Activated CD8-positive, alpha-beta memory T cell treated with anti-CD3 and anti-CD28 coated beads, Interleukin-2, amount 50 U/mL, for 4 hours (primary cell): ENCODE measurements around the gene PHLPP2.

Experiments used
- DNase-seq: peaks from one replicate; pipeline ENCODE4 v3.0.0-alpha.2; 2020

The PHLPP2 gene

DNA sequence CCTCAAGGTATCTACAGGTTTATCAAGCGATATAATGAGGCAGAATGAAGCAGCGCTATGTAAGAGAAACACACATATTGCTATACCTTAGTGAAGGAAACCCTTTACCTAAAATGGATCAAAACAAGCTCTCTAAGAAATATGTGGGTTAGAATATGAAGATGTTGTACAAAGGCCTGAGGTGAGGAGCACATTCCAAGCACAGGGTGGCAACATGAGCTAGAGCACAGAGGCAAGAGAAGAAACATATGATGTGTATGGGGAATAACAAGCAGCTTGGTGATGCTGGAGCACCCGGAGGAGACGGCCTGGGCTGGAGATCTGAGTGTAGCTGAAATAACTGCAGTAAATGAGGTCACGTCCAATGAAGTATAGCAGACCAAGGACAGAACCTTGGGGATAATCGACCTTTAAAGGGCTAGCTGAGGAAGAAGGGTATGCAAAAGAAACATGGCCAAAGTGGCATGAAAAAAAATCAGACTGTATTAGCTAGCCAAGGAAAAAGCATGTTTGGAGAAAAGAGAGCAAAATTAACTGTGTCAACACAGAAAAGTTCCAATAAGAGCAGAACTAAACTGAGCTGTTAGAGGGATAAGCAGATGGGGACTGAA lies 54.5 kb downstream of the PHLPP2 start:
- no peak for DNase-seq

DNA sequence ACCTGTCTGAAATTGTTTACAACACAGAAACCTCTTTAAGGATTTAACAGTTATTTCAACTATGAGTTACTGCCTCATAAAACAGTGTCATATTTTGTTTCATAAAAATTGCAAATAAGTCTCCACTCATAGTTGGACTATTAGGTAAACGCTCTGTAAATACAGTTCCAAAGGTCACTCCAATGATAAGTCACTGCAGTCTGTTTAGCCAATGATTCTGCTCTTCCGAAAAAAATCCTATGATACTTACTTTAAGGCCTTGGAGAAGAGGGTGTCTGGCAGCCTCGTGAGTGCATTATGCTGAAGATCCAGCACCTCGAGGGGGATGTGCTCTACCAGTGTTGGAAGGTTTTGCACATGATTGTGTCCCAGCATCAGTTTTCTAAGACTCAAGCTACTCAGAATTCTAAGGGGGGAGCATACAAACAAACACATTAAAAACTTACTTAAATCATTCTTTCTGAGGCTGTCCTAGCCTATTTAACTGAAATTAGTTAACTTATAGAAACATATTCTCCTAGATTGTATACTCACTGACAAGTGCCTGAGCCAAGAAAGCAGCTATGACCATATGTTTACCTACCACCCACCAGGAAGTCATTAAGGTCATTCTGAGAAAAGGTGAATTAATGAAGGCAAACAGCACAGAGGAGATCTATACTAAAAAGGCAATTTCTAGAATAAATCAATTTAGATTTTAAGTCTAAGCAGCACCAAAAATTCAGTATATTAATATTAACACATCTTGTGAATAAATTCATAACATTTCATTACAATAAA lies 57.4 kb downstream of the PHLPP2 start:
- no peak for DNase-seq

DNA sequence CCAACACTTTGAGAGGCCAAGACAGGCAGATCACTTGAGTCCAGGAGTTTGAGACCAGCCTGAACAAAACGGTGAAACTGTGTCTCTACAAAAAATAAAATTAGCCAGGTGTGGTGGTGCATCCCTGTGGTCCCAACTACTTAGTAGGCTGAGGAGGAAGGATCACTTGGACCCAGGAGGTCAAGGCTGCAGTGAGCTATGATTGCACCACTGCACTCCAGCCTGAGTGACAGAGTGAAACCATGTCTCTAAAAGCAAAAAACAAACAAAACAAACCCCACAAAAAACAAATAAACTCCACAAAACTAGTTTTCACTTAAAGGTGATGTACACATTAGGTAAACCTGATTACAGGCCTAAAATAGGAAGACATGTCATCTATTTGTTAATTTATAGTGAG lies 58.2 kb downstream of the PHLPP2 start:
- no peak for DNase-seq

DNA sequence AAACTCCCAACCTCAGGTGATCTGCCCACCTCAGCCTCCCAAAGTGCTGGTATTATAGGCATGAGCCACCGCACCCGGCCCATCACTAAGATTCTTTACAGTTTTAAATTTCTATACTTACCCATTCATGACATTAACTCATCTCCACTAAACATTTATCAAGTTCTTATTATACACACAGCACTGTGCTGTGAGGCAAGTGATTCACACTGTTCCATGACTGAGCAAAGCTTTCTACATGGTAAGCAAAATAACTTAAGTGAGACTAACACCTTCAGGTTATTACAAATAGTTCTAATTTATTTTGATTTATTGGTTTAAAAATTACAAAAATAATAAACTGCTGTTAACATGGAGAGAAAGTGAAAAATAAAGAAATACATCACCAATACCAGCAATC lies 65.0 kb downstream of the PHLPP2 start:
- DNase-seq: no peak

DNA sequence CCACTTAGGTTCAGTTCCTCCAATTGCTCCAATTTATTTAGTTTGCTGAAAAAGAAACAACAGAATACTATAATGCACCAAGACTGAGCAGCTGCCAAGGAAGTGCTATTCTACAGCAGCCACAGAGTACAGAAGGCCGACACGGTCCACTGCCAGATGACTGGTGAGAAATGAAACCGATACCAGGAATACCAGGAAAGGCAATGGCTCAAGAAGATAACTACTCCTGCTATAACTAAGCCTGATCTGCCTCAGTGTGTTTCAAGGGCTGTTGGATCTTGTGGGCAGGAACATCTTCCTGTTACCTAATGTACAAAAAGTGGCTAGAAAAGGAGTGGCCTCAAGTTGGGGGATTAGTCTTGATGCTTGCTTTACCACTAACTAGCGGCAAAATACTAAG lies 65.7 kb downstream of the PHLPP2 start:
- no peak for DNase-seq

DNA sequence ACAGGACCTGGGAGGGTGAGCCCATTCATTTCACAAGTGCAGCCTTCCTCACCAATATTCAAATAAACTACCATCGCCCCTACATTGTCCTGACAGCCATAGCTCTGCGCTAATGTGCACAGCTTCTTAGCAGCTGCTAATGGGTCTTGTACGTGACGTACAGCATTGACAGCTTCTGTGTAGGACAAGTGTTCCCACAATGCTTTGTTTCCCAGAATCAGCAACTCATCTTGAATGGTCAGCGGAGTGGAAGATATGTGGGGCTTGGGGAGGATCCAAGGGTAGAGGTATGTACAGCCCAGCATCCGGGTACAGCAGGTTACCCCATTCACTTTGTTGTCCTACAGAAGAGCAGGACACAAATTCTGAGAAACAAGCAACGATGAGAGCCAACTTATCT lies 74.8 kb downstream of the PHLPP2 start:
- no peak for DNase-seq

DNA sequence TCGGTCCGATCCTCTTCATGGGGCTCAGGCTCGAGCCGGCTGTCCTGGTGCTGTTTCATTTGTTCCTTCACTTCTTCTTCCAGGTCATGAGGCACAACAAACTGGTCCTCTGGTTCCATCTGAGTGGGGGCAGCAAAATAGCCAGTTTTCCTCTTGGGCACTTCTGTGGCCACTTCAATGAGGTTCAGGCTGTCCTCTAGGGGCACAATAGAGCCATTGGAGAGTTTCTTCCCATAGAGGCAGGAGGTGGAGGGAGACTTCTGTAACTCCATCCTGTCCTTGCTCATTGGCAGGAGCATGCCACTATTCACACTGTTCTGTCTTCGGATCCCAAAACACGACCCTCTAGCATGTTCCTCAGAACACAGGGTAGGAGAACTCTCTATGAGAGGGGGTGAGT lies 75.6 kb downstream of the PHLPP2 start:
- no peak for DNase-seq

DNA sequence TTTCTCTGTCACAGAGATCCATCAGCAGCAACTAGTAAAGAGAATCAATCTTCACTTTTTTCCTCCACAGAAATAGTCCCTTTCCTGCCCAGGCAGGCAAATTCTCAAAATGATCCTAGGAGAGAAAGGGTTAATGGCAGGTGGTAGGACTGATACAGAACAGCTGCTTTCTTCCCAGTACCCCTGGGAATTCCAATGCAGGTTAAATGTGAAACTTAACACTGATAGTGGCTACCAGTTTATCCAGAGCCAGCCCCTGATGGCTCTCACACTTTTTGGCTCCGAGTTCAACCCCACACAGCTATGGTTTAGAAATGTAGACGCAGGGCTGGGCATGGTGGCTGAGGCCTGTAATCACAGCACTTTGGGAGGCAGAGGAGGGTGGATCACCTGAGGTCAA lies 76.3 kb downstream of the PHLPP2 start:
- no peak for DNase-seq

DNA sequence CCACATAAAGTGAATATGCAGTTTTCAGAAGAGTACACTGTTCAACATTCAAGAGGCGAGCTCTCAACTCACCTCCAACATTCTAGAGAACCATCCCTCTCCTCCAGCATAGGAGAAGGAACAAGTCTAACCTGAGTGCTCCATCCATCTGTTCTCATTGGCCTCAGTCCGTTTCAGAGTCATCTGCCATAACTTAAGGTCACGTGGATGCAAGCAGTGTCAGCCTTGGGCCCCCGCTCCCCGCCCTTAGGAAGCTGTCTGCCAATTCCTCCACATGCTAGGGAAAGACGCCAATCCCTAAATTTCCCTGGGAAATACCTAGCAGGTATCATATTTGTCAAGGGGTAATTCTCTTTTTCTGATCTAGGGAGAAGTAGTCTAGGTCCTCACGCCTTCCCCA lies 77.1 kb downstream of the PHLPP2 start:
- no peak for DNase-seq

DNA sequence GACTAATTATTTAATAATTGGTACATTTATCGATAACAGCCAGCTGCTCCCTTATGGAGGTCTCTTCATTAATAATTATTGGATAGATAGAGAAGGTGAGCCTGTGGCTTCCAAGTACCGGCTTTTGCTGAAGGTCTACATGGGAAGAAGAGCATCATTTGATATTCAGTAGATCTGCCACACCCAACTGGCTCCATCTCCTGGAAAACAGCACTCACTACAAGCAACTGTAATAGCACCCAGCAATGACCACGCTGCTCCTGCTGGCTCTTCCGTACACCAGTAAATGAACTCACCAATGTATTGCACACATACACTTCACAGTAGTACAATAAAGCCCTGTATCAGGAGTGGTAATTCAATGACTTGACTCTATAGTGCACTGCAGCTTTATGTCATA lies 79.1 kb downstream of the PHLPP2 start:
- no peak for DNase-seq

DNA sequence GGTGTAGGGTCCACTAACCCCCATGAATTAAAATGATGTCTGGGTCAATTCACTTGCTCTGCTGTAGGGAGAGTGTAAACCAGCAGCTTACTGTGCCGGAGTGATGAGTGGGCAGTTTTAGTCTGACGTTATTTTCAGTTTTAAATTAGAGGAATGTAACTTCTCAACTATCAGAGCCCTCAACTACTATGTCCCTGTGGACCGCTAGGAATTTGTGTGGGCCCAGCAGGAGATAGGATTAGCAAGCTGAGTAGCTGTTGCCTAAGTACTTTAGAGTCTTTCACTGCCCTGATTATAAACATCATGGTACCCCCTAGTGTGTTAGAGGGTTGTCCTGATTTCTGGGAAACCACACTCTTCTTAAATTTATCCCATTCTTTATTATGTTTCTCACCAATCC lies 87.1 kb downstream of the PHLPP2 start:
- DNase-seq: no peak

DNA sequence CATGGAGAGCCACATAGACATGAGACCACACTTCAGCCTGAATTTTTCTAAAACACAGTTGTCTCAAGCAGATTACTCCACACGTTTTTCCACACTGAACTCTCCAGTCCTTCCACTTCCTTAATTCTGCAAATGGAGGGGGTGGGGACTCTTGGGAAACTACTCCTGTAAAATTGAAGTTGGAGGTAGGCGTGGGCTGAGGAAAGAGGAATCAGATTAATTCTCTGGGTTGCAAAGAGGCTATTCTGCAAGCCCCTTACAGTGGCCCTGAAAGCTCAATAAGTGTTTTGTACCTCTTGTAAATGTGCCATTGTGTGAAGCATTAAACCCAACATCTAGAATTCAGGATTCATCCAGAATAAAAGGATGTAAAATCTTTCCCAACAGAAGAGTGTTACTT lies 88.9 kb downstream of the PHLPP2 start:
- DNase-seq: no peak

DNA sequence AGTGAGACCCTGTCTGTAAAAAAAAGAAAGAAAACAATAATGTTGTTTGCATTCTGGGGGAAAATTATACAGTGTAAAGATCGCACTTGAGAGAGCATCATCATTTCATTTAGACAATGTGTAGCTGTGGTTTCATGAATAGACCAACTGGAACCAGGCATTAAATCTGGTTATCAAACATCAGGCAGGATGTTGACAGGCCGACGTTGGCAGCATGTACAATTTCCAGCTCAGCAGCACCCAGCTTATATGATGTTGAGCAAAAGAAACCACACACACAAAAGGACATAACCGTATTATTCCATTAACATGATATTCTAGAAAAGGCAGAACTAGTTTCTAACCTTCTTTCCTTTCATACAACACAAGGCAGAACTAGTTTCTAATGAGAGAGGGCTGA lies 92.7 kb downstream of the PHLPP2 start:
- no peak for DNase-seq

DNA sequence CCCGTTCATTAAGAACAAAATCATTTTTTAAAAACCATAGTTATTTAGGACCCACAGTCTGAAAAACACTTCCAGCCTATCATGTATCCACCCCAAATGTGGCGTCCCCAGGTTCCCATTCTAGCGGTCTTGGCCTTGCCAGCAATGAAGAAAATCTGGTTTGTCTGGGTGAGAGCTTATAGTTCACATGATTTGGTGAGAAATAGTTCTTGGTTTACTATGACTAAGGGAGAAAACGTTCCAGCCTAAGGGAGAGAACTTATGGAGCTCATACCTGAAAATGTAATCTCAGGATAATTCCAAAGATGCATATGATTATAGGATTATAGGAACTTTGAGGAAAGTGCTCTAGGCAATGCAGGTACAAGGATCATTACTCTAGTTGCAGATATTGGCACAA lies 93.7 kb downstream of the PHLPP2 start:
- DNase-seq: no peak

DNA sequence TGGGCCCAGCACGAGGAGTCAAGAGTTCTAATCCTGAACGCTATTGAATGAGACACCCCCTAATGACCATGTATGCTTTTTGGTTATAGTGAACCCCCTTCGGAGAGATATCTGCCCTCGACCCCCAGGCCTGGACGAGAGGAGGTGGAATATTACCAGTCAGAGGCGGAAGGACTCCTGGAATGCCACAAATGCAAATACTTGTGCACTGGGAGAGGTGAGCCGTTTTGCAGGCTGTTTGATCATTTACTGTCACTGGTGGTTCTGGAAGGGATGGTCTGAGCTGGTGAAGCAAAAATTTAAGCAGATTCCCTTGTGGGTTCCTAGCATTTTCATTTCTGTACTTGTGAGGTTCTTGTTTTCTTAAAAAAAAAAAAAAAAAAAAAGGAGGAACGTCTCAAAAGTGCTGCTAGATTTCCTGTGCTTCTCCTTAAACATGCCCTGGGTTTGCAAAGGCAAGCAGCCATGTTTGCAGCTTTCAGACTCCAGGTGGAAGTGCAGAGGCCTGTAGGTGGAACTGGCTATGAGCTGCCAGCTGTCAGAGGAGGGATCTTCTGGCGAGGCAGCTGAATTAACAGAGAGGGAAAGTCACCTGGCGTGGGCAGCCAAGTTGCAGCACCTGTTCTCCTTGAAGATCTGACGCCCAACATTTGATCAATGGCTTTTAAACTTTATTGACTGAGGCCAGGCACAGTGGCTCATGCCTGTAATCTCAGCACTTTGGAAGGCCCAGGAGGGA lies 95.1 kb downstream of the PHLPP2 start:
- no peak for DNase-seq

DNA sequence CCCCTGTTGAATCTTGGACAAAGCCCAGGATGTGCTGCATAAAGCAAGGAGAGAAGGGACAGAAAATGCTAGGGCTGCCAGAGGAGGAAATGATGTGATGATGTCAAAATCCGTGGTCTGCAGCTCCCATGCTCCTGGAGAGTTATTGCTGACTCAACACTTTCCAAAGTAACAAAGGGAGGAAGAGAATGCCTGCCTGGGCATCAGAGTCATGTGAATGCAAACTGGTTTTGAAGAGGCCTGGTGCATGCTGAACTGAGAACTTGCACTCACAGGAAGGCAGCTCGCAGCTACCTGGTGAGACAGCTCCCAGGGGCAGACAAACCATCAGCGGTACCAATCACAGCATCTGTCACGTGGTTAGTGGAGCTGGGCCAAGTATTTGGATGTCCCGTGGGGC lies 95.7 kb downstream of the PHLPP2 start:
- DNase-seq: no peak

DNA sequence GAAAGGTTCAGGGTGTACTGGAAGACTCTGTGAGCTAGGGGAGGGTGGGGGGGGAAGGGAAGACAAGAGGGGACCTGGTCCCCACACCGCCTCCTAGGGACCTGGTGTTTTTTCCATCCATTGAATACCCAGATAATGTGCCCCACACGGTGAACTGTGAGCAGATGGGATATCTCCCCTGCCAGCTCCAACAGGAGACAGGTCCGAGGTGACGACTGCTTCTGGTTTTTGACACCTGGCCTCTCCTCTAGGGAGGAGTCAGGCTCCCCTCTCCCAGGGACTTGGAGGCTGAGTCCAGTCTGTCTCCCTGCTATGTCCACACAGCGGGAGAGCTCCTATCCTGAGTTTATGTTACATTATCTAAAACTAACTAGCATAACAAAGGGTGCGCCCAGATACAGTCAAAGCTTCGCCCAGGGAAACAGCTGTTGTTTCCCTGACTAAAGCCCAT lies 96.7 kb downstream of the PHLPP2 start:
- no peak for DNase-seq

DNA sequence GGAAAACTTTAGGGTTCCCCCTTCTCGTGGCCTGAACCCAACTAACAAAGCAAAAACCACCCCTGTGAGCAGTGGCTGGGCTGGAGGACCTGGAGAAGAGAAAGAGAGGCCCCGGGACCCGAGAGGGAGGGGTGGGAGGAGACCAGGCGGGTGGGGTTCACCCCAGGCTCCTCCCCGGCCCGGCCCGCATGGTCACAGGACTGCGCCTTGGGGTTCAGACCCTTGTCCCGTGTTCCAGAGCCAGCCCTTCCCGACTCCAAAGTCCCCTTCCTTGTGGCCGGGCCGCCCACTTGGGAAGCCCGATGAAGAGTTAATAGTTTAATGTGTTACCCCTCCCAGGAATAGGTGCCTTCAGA lies 97.7 kb downstream of the PHLPP2 start:
- no peak for DNase-seq

DNA sequence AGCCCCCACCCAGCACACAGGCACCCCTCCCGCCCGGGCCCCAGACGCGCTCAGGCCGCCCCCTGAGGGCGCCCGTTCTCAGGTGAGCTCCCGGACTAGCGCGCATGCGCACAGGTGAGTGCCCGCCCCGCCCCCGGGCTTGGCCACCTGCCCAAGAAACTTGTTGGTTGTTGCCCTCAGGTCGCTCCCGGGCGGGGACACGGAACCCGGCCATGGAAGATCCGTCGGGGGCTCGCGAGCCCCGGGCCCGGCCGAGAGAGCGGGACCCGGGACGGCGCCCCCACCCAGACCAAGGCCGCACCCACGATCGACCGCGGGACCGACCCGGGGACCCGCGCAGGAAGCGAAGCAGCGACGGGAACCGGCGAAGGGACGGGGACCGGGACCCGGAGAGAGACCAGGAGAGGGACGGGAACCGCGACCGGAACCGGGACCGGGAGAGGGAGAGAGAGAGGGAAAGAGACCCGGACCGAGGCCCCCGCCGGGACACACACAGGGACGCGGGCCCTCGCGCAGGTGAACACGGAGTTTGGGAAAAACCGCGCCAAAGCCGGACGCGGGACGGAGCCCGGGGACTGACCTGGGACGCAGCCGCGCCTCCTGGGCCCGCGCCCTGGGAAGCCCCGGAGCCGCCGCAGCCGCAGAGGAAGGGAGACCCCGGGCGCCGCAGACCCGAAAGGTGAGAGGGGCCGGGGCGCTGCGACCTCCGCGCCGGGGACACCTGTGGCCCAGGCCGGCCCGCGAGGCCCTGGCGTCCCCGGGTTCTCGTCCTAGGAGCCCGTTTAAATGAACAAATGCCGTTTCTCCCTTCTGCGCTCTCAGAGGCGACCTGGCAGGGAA lies 98.3 kb downstream of the PHLPP2 start, which contains the start of gene MARVELD3:
Gene MARVELD3 (plus strand): TSS at position 167 of the 840 bp plus-strand sequence. CDS start 46 bp downstream, at position 213.
- peak; percentile 29 for DNase-seq

DNA sequence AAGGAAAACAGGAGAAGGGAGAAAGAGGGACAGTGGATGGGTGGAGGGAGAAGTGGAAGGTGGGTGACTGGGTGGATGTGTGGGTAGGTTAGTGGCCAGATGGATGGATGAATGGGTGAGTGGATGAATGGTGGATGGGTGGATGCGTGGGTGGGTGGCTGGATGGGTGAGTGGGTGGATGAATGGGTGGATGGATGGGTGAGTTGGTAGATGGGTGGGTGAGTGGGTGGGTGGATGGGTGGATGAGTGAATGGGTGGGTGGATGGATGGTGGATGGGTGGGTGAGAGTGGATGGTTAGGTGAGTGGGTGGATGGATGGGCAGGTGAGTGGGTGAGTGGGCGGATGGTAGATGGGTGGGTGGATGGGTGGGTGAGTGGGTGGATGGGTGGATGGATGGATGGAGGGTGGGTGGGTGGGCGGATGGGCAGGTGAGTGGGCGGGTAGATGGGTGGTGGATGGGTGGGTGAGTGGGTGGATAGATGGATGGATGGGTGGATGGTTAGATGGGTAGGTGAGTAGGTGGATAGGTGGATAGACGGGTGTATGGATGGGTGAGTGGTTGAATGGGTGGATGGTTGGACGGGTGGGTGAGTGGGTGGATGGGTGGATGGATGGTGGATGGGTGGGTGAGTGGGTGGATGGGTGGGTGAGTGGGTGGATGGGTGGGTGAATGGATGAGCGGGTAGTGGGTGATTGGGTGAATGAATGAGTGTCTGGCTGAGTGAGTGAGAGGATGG lies 99.2 kb downstream of the PHLPP2 start:
- no peak for DNase-seq

DNA sequence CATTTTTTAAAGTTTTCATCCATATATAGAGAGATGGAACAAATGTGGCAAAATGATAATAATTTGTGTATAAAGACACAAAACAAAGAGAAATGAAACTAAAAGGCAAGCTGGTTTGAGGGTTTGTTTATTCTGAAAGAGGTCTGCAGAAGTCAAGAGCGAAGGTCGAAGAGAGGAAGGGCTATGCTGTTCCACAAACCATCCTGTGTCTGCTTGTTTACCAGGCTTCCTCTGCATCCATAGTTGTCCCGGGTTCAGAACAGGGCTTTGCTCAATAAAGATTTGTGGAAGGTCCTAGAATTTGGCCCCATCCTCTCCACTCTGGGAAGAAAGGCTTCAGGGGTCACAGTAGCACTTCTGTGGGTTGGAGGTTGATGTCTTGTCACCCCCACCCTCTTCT lies 100.9 kb downstream of the PHLPP2 start:
- no peak for DNase-seq

DNA sequence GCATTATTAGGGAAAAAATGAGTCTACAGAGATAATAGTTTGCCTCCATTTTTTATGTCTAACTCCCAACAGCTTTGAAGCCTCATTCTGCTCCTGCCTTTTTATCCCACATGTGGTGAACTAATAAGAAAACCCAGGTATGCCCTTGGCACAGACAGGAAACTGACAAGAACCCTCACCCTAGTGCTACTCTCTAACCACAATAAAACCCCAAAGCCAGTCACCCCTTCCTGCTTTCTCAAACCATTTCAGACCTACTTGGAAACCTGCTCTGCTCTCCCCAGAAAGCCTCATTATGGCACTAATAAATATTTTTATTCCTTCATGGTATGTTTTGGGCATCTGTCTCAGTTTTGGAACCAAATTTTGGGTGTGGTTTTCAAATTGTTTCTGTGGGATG lies 102.4 kb downstream of the PHLPP2 start:
- DNase-seq: no peak
